Endothelial cell of umbilical vein (primary cell): ENCODE results near the gene DCHS1. TPM values are rescaled to one million over a fixed set of nuclear protein-coding genes. Genes with fewer than 3 reads are reported as not detected.

Source experiments
- BruUV-seq: library from RNA; stranded (reverse); fragments of 400-500 nt; replicated peaks from 2 replicates; lab custom pipeline; 2021; lab: Mats Ljungman, UMichigan
- CTCF ChIA-PET: fragments of 300-600, 350-600 bp; sonication (Branson Sonifier 250); formaldehyde crosslinking; loops from one replicate; lab custom pipeline; 2021; ENCODE audit warnings: antibody characterized with exemption, inconsistent platforms; lab: Charles Lee
- POLR2A ChIA-PET: fragments of 300-600, 350-600 bp; sonication (Branson Sonifier 250); formaldehyde crosslinking; loops from one replicate; lab custom pipeline; 2021; ENCODE audit warnings: antibody characterized with exemption, inconsistent platforms; lab: Charles Lee
- DNase-seq: peaks from one replicate; pipeline ENCODE4 v3.0.0-alpha.2; 2011; ENCODE audit warnings: low read depth, low spot score
- FAIRE-seq: peaks from 2 replicates; lab custom pipeline; 2011; peaks lifted over from hg19 to GRCh38; lab: Jason Lieb, UNC
- H2AFZ ChIP-seq: 2 replicates; pipeline ENCODE4 v1.6.0; 2012; ENCODE audit warnings: low read depth, low read length, control low read depth, inconsistent platforms
- H3K27ac ChIP-seq: 2 replicates; pipeline ENCODE4 v1.5.1; 2011; ENCODE audit warnings: low read depth, mild to moderate bottlenecking, control low read depth, low read length, moderate library complexity; ENCODE audit not compliant: insufficient read depth
- H3K27me3 ChIP-seq, 2 experiments: 2 replicates each; pipeline versions ENCODE4 v1.6.0 to v1.6.1; 2011; ENCODE audit warnings: low read length in 2 of 2, mixed read lengths in 1 of 2; ENCODE audit not compliant: control insufficient read depth in 2 of 2, insufficient read depth in 2 of 2
- H3K36me3 ChIP-seq, 2 experiments: 2 replicates in 1 of 2; 3 replicates in 1 of 2; pipeline ENCODE4 v1.5.1; 2011; ENCODE audit warnings: low read length in 2 of 2, mild to moderate bottlenecking in 1 of 2, moderate library complexity in 1 of 2; ENCODE audit not compliant: control insufficient read depth in 2 of 2, insufficient read depth in 2 of 2; ENCODE audit errors: extremely low read depth in 1 of 2
- H3K4me1 ChIP-seq: 3 replicates; pipeline ENCODE4 v1.5.1; 2011; ENCODE audit warnings: mild to moderate bottlenecking, low read length; ENCODE audit not compliant: control insufficient read depth, insufficient read depth; ENCODE audit errors: extremely low read depth
- H3K4me2 ChIP-seq: 2 replicates; pipeline ENCODE4 v1.6.1; 2011; ENCODE audit warnings: low read length, control low read depth, mixed read lengths; ENCODE audit not compliant: insufficient read depth
- H3K4me3 ChIP-seq, 3 experiments: fragments of 200-600 bp in 1 of 3; sonication (generic), shearing (Covaris generic) in 1 of 3; replicated peaks in 1 of 3; 2 replicates each; pipeline ENCODE4 v1.5.1; 2011 to 2016; ENCODE audit warnings: control low read depth in 3 of 3, low read length in 3 of 3, mild to moderate bottlenecking in 2 of 3, inconsistent platforms in 1 of 3, low read depth in 1 of 3, moderate library complexity in 1 of 3; ENCODE audit not compliant: insufficient read depth in 1 of 3
- H3K79me2 ChIP-seq: 2 replicates; pipeline ENCODE4 v1.6.0; 2012; ENCODE audit warnings: low read length, inconsistent platforms; ENCODE audit not compliant: control insufficient read depth, insufficient read depth
- H3K9ac ChIP-seq: replicated peaks from 2 replicates; pipeline ENCODE3; 2011; ENCODE audit warnings: low read length, control low read depth; ENCODE audit not compliant: insufficient read depth; ENCODE audit errors: extremely low read depth
- H3K9me1 ChIP-seq: replicated peaks from 3 replicates; pipeline ENCODE4 v1.6.0; 2011; ENCODE audit warnings: mild to moderate bottlenecking, low read length; ENCODE audit not compliant: control insufficient read depth, insufficient read depth; ENCODE audit errors: extremely low read depth
- H3K9me3 ChIP-seq: replicated peaks from 2 replicates; pipeline ENCODE4 v1.5.1; 2012; ENCODE audit warnings: low read length, inconsistent platforms; ENCODE audit not compliant: control insufficient read depth, insufficient read depth
- H4K20me1 ChIP-seq: replicated peaks from 2 replicates; pipeline ENCODE3; 2011; ENCODE audit warnings: mild to moderate bottlenecking, low read length; ENCODE audit not compliant: control insufficient read depth, insufficient read depth; ENCODE audit errors: extremely low read depth
- EZH2 ChIP-seq: IDR thresholded peaks from 2 replicates; pipeline ENCODE4 v1.6.1; 2012; ENCODE audit warnings: borderline replicate concordance, low read depth, mild to moderate bottlenecking, moderate library complexity, low read length, inconsistent platforms; ENCODE audit not compliant: severe bottlenecking
- FOS ChIP-seq: IDR thresholded peaks from 2 replicates; pipeline ENCODE4 v1.6.1; 2011; ENCODE audit warnings: mild to moderate bottlenecking, low read length, moderate library complexity, borderline replicate concordance; ENCODE audit not compliant: insufficient read depth
- GATA2 ChIP-seq: IDR thresholded peaks from 2 replicates; pipeline ENCODE4 v1.7.0; 2011; ENCODE audit warnings: low read depth, mild to moderate bottlenecking, moderate library complexity, mixed read lengths, low read length; ENCODE audit not compliant: insufficient read length, insufficient read depth
- JUN ChIP-seq: IDR thresholded peaks from 2 replicates; pipeline ENCODE4 v1.6.1; 2011; ENCODE audit warnings: borderline replicate concordance, low read depth; ENCODE audit not compliant: insufficient read length, insufficient read depth
- MYC ChIP-seq: IDR thresholded peaks from one replicate; pipeline ENCODE4 v1.6.1; 2011; ENCODE audit warnings: mild to moderate bottlenecking, low read depth, low read length
- POLR2A ChIP-seq: IDR thresholded peaks from 2 replicates; pipeline ENCODE4 v1.6.1; 2012; ENCODE audit warnings: low read depth, mild to moderate bottlenecking, control low read depth, low read length
- POLR2AphosphoS5 ChIP-seq: IDR thresholded peaks from 2 replicates; pipeline ENCODE4 v1.6.1; 2012; ENCODE audit warnings: low read depth, mild to moderate bottlenecking, control low read depth, low read length, moderate library complexity; ENCODE audit not compliant: insufficient read depth
- dilution Hi-C: fragments of 300-500 bp; cut with MboI; formaldehyde crosslinking; loops from one replicate; pipeline ENCODE4 v1.15.0; 2019; ENCODE audit warnings: low sequenced_read_pairs; ENCODE audit not compliant: extremely low pct_ligation_motif_present
- intact Hi-C: fragments of 100-400 bp; cut with micrococcal nuclease; formaldehyde crosslinking; loops from one replicate; pipeline ENCODE4 v1.10.0; 2022
- polyA plus RNA-seq, 4 experiments: library from polyadenylated mRNA; depleted of rRNA in 3 of 4; stranded (reverse) in 3 of 4; unstranded in 1 of 4; fragments of >200 nt; gene quantifications; 2 replicates each; pipeline versions ENCODE4 v1.2.1 to v1.2.3, GENCODE V29; 2011 to 2012; ENCODE audit warnings: missing spikeins in 1 of 4
- total RNA-seq: library from RNA; stranded (reverse); gene quantifications from 2 replicates; pipeline ENCODE4 v1.2.3, GENCODE V29; 2021
- TF ChIP-seq, protein P1 (sequence below): IDR thresholded peaks from 2 replicates; pipeline ENCODE4 v1.6.1; 2011; ENCODE audit not compliant: insufficient read depth, insufficient read length
- TF ChIP-seq, protein P2 (sequence below), 2 donors: IDR thresholded peaks; 1 replicate in 1 of 2; 2 replicates in 1 of 2; pipeline ENCODE4 v1.5.1; 2011; ENCODE audit warnings: low read length in 2 of 2, mild to moderate bottlenecking in 2 of 2, moderate library complexity in 2 of 2, control low read depth in 1 of 2, inconsistent platforms in 1 of 2, low read depth in 1 of 2; ENCODE audit not compliant: insufficient read depth in 1 of 2; ENCODE audit errors: extremely low read depth in 1 of 2

Gene DCHS1
- total and polyA plus RNA-seq, 2 donors (not counting 3 experiments of a cell fraction or from before 2014, with no cell fraction given), result 56.2 to 73.0 TPM

DNA sequence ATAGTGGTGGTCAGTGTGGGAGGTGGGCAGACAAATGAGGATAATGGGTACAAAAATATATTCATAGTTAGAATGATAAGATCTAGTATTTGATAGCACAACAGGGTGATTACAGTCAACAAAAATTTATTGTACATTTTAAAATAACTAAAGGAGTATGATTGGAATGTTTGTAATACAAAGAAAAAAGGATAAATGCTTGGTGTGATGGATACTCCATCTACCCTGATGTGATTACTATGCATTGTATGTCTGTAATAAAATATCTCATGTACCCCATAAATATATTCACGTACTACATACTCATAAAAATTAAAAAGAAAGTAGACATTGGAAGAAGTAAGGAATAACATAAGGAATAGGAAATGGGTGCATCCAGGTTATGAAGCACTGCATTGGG, 67.6 kb downstream of the DCHS1 start:
- CTCF ChIA-PET, result interaction anchor here (1.1 kb wide), 2 partner anchors 9 to 15 kb away, joined by 3 to 4 read pairs; no protein-coding TSS in a partner anchor

More for the DNA sequence above, 67.6 kb downstream of the DCHS1 start:
- H3K27me3 ChIP-seq, result no peaks in the 10 kb centered on the region
- no peaks in the 10 kb centered on the region for H3K4me1 ChIP-seq
- H4K20me1 ChIP-seq, result no peaks in the 10 kb centered on the region
- BruUV-seq, result no TSS peak
- H3K9me3 ChIP-seq, result no peaks in the 10 kb centered on the region
- H2AFZ ChIP-seq, result no peak overlapping the region
- dilution Hi-C loops (no loop called here), intact Hi-C loops (no loop called here)
- TF ChIP-seq GATA2, result no peak
- TF ChIP-seq EZH2, result no peak
- no peak for TF ChIP-seq FOS
- TF ChIP-seq, protein P1, sequence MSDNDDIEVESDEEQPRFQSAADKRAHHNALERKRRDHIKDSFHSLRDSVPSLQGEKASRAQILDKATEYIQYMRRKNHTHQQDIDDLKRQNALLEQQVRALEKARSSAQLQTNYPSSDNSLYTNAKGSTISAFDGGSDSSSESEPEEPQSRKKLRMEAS, result no peak
- no peak for TF ChIP-seq MYC
- TF ChIP-seq POLR2A, result no peak
- TF ChIP-seq JUN, result no peak
- no peak for TF ChIP-seq POLR2AphosphoS5
- TF ChIP-seq, protein P2, sequence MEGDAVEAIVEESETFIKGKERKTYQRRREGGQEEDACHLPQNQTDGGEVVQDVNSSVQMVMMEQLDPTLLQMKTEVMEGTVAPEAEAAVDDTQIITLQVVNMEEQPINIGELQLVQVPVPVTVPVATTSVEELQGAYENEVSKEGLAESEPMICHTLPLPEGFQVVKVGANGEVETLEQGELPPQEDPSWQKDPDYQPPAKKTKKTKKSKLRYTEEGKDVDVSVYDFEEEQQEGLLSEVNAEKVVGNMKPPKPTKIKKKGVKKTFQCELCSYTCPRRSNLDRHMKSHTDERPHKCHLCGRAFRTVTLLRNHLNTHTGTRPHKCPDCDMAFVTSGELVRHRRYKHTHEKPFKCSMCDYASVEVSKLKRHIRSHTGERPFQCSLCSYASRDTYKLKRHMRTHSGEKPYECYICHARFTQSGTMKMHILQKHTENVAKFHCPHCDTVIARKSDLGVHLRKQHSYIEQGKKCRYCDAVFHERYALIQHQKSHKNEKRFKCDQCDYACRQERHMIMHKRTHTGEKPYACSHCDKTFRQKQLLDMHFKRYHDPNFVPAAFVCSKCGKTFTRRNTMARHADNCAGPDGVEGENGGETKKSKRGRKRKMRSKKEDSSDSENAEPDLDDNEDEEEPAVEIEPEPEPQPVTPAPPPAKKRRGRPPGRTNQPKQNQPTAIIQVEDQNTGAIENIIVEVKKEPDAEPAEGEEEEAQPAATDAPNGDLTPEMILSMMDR (IDR thresholded peaks at IDR 0.05; ENCODE audit: extremely low read depth in 1 of 2, insufficient read depth in 1 of 2, low read depth in 1 of 2, low read length in 2 of 2), result no peak
- DNase-seq (no peak), FAIRE-seq (no peak)
- H3K27ac ChIP-seq, result no peak overlapping the region
- no peaks in the 10 kb centered on the region for H3K9me1 ChIP-seq
- no peak overlapping the region for H3K4me3 ChIP-seq
- H3K36me3 ChIP-seq, result peaks cover 0 to 1% of the 10 kb centered on the region in 2 experiments
- H3K9ac ChIP-seq, result no peak overlapping the region
- H3K4me2 ChIP-seq, result no peak overlapping the region
- no peaks in the 10 kb centered on the region for H3K79me2 ChIP-seq
- POLR2A ChIA-PET, result no interaction called here
